ENCODE measurements around the gene MAGEA12.
"Not testable (repeated sequence)": the region's sequence is repeated elsewhere in the genome, so short reads cannot be mapped to it uniquely, and the experiment has no call there.

DNA sequence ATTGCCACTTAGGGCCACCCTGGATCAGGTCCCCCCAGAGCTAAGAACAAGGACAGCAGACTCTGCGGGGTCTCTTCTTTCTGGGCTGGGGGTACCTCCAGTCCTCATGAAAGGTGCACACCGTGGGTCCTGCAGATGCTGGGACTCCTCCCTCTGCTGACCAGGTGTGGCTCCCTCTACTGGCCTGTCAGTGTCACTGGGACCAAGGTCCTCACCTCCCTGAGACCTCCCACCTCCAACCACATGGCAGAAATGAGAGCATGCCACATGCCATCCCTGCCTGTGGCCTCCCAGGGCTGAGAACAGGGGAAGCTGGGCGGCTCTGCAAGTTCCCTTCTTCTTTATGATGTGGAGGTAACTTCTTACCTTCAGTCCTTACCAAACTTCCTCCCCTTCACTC, 53.5 kb downstream of the MAGEA12 start:
- TF ChIP-seq, protein P1, sequence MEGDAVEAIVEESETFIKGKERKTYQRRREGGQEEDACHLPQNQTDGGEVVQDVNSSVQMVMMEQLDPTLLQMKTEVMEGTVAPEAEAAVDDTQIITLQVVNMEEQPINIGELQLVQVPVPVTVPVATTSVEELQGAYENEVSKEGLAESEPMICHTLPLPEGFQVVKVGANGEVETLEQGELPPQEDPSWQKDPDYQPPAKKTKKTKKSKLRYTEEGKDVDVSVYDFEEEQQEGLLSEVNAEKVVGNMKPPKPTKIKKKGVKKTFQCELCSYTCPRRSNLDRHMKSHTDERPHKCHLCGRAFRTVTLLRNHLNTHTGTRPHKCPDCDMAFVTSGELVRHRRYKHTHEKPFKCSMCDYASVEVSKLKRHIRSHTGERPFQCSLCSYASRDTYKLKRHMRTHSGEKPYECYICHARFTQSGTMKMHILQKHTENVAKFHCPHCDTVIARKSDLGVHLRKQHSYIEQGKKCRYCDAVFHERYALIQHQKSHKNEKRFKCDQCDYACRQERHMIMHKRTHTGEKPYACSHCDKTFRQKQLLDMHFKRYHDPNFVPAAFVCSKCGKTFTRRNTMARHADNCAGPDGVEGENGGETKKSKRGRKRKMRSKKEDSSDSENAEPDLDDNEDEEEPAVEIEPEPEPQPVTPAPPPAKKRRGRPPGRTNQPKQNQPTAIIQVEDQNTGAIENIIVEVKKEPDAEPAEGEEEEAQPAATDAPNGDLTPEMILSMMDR (IDR thresholded peaks at IDR 0.05): not testable (repeated sequence)
- not testable (repeated sequence) for TF ChIP-seq POLR2A (IDR thresholded peaks at IDR 0.05)
